ENCODE results near the gene LKAAEAR1.

The LKAAEAR1 gene

DNA sequence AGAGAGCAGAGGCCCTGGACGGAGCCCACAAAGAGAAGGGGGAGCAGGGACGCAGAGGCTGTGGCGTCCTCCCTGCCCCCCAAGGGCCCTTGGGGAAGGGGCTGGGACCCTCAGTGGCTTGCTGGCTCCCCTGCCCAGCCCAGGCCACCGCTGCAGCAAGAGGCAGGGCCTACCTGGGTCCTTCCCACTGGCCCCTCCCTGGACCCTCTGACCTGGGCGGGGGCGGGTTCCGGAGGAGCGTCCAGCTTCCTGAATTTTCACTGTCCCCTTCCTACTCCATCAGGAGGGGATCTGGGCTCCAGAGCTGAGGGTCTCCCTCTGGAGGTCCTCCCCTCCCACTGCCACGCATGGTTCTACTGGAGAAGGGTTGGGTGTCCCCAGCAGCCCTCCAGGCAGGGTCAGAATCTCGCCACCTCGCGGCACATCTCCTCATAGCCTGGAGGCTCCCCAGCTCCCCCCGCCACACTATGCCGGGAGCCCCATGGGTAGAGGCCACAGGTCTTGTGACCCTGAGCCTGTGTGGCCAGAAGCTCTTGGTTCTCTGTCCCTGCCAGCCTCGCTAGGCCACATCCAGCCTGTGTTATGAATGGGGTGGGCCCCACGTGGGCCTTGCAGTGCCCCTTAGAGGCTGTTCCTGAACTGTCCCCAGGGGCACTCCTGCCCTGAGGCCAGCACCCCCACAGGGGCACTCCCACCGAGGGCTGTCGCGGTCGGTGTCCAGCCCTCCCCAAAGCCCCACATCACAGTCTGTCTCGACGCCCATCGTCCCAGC, 33.8 kb downstream of the LKAAEAR1 start:
- no peak for DNase-seq (ENCODE audit: low spot score)

DNA sequence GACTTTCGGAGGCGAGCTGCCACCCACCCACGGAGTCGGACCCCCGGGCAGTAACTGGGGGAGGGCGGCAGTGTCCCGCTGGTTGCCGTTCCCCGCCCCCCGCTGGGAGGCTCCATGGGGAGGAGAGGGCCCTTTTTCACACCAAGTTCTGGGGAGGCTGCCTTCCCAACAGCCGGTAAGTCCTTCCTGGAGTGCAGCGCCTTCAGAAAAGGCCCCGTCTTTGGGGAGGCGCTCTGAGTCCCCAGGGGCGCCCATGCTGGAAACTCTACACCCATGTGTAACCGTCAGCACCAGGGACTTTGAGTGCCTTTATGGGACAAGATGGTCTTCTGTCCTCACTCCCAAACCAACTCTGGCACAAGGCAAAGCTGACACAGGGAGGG, 34.3 kb downstream of the LKAAEAR1 start:
- DNase-seq (ENCODE audit: low spot score): no peak

DNA sequence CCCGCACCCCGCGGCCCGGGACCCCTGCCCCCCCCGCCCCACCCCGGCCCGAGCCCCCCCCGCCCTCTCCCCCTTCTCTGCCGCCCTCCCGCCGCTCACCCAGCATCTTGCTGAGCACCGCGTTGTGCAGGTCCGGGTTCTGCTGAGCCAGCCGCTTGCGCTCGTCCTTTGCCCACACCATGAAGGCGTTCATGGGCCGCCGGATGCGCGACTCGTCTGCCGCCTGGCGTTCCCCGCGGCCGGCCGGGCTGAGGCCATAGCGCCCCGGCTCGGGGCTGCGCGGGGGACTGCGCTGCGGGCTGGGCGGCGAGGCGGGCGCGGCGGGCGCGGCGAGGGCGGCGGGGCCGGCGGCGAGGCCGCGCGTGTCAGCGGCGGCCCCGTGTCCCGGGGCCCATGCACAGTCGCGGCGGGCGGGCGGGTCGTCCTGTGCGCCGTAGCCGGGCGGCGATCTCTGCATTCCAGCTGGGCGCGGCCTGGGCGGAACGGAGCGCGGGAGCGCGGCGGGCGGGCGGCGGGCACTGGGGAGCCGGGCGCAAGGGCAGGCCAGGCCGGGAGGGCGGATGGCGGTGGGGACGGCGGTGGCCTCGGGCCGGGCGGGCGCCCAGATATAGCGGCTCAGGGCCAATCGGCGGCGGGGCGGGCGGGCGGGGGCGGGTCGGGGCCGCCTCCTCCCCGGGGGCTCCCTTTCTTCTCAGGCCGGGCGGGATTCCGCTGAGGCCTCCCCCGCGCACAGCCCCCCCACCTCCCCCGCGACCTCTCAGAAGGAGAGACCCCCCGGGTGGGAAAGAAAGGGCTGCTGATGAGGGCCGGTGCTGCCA, 34.9 kb downstream of the LKAAEAR1 start, which contains the start of gene SOX18:
TSS of gene SOX18 (minus strand) at position 580 of the 818 bp plus-strand sequence. CDS start at position 457, 123 bp downstream.
- DNase-seq (ENCODE audit: low spot score): no peak

DNA sequence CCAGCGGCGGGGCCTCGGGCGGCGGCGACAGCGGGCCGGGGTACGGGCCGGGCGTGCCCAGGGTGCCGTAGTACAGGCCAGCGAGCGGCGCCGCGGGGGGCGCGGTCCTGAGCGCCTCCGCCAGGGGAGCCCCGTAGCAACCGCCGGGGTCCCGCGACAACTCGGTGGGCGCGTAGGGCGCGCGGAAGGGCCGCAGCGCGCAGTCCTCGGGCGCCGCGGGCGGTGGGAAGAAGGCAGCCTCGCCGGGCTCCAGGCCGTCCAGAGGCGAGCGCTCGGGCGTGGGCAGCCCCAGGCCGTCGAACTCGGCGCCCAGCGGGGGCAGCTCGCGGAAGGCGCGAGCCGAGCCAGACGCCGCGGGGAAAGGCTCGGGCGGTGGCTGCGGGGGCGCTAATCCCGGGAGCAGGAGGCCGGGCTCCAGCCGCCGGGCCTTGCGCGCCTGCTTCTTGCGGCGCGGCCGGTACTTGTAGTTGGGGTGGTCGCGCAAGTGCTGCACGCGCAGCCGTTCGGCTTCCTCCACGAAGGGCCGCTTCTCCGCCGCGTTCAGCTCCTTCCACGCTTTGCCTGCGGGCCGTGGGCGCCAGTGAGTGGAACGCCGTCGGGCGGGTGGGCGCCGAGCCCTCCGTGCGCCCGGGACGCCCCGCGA, 35.7 kb downstream of the LKAAEAR1 start:
- no peak for DNase-seq (ENCODE audit: low spot score)

DNA sequence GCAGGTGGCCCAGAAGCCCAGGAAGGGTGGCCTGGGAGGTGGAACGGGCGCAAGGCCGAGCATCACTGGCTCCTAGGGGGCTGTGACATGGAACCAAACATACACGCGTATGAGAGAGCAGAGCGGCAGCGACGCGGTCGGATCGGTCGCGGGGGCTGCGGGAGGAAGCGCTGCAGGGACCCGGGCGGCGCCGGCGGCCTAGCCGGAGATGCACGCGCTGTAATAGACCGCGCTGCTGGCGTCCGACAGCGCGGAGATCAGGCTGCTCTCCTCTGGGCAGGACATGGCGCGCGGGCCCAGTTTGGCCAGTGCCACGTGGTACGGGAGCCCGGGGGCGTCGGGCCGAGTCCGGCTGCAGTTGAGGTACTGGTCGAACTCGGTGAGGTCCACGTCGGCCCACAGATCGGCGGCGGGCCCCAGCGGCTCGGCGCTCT, 36.2 kb downstream of the LKAAEAR1 start:
- DNase-seq (ENCODE audit: low spot score): no peak

GRCh38 chr20:64047046-64047389, 37.2 kb downstream of the LKAAEAR1 start:
- DNase-seq (ENCODE audit: low spot score): no peak

GRCh38 chr20:64045346-64046011, 38.7 kb downstream of the LKAAEAR1 start:
- DNase-seq (ENCODE audit: low spot score): no peak

DNA sequence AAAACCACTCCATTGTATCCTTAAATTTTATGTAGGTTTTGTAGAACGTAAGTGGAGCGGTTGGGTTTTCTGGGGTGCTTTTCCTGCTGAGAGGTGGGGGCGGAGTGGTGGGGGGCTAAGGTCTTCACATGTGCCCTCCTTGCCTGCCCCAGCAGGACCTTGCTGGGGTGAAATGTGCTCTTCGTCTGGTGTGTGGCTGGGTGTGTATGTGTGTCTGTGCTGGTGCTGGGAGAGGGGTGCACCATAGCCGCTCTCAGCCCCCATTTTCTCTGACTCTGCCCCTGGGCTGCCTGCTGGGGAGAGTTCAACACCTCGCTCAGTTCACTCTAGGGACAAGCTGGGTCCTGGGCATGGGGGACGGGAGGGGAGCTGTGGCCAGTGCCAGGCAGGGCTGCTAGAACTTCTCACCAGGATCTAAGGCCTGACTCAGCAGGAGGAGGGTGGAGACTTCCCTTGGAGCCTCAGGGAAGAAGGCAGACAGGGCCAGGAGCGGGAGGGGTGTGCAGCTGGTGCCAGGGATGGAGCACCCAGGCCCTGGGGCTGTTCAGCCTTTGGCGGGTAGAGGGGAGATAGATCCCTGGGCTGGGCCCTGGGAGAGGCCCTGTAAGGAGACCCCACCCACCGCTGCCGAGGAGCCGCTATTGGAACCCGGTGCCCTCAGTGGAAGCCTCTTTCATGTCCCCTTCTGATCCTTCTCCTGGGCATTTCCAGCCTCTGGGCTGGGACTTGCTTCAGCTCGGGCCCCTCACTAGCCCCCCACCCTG, 39.5 kb downstream of the LKAAEAR1 start:
- no peak for DNase-seq (ENCODE audit: low spot score)

DNA sequence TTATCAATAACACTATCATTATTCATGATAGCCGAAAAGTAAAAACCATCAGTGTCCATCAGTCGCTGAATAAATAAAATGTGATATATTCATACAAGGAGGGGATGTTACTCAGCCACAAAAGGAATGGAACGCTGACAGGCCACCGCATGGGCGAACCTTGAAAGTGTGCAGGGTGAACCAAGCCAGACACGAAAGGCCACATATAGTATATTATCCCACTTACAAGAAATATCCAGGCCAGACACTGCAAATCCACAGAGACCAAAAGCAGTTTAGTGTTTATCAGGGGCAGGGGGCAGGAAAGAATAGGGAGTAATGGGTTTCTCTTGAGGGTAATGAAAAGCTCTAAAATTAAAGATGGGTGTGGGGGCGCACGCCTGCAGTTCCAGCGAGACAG, 40.4 kb downstream of the LKAAEAR1 start:
- DNase-seq (ENCODE audit: low spot score): no peak

GRCh38 chr20:64042054-64042781, 42.0 kb downstream of the LKAAEAR1 start:
- no peak for DNase-seq (ENCODE audit: low spot score)

- DNase-seq (ENCODE audit: low spot score): no peak
Measured at GRCh38 chr20:64041781-64042053, 42.5 kb downstream of the LKAAEAR1 start.

DNA sequence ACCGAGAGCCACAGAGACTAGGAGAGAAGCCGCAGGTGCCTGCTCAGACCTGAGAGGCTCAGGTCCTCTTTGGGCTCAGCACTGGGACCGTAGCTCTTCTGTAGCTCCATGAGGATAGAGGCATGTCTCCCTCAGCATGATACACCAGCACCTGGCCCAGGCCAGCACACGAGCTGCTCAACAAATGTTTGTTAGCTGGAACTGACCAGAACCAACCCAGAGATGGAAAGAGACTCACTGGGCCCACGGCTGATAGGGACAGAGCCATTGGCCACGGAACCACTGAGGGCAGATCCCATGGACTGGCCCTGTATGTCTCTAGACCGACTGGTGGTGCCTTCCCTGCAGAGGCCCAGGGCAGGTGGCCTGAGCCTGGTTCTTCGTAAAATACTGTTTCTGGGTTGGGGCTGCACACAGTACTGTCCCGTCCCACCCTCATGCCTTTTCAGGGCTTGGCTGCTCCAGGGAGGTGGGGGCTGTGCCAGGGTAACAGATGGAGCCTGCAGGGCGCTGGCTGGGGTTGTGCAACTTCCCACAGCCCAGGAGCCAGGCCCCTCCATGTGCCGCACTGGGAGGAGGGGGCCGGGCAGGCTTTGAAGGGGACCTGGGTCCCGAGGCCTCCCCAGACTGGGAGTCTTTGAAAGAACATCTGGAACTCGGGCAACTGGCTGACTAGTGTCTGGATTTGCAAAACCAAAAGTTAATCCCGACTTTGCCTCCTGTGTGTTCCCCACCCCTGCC, 43.0 kb downstream of the LKAAEAR1 start:
- DNase-seq (ENCODE audit: low spot score): no peak

- DNase-seq (ENCODE audit: low spot score): no peak
Measured at GRCh38 chr20:64040231-64041039, 43.8 kb downstream of the LKAAEAR1 start.

- no peak for DNase-seq (ENCODE audit: low spot score)
Measured at GRCh38 chr20:64039293-64040160, 44.7 kb downstream of the LKAAEAR1 start.

GRCh38 chr20:64038565-64039292, 45.5 kb downstream of the LKAAEAR1 start:
- DNase-seq (ENCODE audit: low spot score): no peak

GRCh38 chr20:64038224-64038564, 46.0 kb downstream of the LKAAEAR1 start:
- DNase-seq (ENCODE audit: low spot score): no peak

- no peak for DNase-seq (ENCODE audit: low spot score)
Measured at GRCh38 chr20:64037498-64038213, 46.5 kb downstream of the LKAAEAR1 start.

Measured in putamen (tissue), 1 donor.